Spinal cord (tissue), 10 donors: ENCODE data around the gene MYO1D. TPM values are rescaled to one million over a fixed set of nuclear protein-coding genes. Genes with fewer than 3 reads are reported as not detected.

Source experiments
- DNase-seq, 6 donors: peaks; one replicate each; pipeline versions ENCODE4 v3.0.0 to v3.0.0-alpha.2; 2013 to 2015; ENCODE audit warnings: low spot score in 6 of 6, low read depth in 4 of 6
- H3K27ac ChIP-seq: one replicate; pipeline ENCODE4 v1.5.1; 2013; ENCODE audit warnings: low read depth, low read length, control low read depth
- H3K27me3 ChIP-seq: one replicate; pipeline ENCODE4 v1.6.1; 2013; ENCODE audit warnings: low read length; ENCODE audit not compliant: control insufficient read depth, insufficient read depth
- H3K36me3 ChIP-seq: one replicate; pipeline ENCODE4 v1.6.1; 2013; ENCODE audit warnings: low read length; ENCODE audit not compliant: control insufficient read depth, insufficient read depth
- H3K4me1 ChIP-seq: one replicate; pipeline ENCODE4 v1.6.1; 2013; ENCODE audit warnings: low read length; ENCODE audit not compliant: control insufficient read depth, insufficient read depth
- H3K4me3 ChIP-seq: one replicate; pipeline ENCODE4 v1.5.1; 2013; ENCODE audit warnings: low read depth, low read length, control low read depth
- H3K9me3 ChIP-seq: one replicate; pipeline ENCODE4 v1.6.1; 2013; ENCODE audit warnings: low read length; ENCODE audit not compliant: control insufficient read depth, insufficient read depth
- WGBS: methylation state at CpG from one replicate; pipeline ENCODE4 v1.1.5; 2013; ENCODE audit warnings: missing lambda C conversion rate; ENCODE audit not compliant: insufficient coverage; 5-methylcytosine and 5-hydroxymethylcytosine counted together
- polyA plus RNA-seq, 2 donors: library from polyadenylated mRNA; unstranded; fragments of 120-200 nt; gene quantifications; one replicate each; pipeline ENCODE4 v1.2.1, GENCODE V29; 2013; ENCODE audit not compliant: insufficient read length in 2 of 2
- total RNA-seq, 2 donors: library from RNA; depleted of rRNA in 1 of 2; stranded (reverse); fragments of 120-200 nt in 1 of 2; fragments of >200 nt in 1 of 2; gene quantifications; one replicate each; pipeline versions ENCODE4 v1.2.3 to v1.2.4, GENCODE V29; 2013 to 2014
- donor health status: healthy.

MYO1D gene
- total and polyA plus RNA-seq, 4 donors = 5.0 to 29.1 (median 9.2) TPM

DNA sequence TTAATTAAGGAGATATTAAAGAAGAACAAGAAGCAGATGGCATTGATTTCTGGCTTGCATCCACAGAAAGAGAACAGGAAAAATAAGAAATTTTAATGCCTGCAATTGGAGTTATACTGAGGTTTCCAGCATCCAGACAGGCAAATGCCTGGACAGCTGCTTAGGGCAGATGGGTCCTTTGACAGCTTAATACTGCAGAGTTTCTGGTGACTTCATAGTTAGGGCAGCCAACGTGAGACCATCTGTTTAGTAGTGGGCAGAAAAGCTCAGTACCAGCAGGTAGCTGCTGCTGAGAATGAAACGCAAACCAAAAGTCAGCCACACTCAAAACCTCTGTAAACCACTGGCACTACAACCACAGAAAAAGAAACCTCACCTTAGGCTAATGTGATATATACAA lies 280.3 kb downstream of the MYO1D start:
- no peak overlapping the region for H3K4me3 ChIP-seq
- no peaks in the 10 kb centered on the region for H3K4me1 ChIP-seq
- H3K36me3 ChIP-seq = no peaks in the 10 kb centered on the region
- H3K27ac ChIP-seq = no peak overlapping the region
- no peaks in the 10 kb centered on the region for H3K27me3 ChIP-seq
- peak in 2 of 6 donors; percentile 71 to 86 for DNase-seq
- no peaks in the 10 kb centered on the region for H3K9me3 ChIP-seq
- WGBS = no CpG with 5 or more reads among the region's 2 CpGs

DNA sequence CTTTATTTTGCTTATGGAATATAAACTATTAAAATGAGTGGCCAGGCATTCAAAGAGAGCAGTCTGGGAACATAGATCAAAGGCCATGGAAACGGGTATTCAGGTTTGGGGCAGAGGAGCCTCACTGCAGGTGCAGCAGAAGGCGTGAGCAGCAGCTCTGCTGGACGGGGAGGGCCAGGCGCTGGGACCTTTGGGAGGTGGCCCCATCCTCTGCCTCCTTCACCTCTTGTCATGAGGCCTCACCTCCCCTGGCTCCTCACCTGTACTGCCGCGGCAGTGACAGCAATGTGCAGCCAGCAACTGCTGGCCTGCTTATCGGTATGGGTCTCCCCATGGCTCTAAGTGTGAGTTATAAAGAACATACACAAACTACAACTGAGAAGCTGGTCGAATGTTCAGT lies 280.7 kb downstream of the MYO1D start:
- Histone ChIP-seq H3K27me3 (no peaks in the 10 kb centered on the region), H3K9me3 (no peaks in the 10 kb centered on the region), H3K27ac (no peak overlapping the region), H3K36me3 (no peaks in the 10 kb centered on the region), H3K4me1 (no peaks in the 10 kb centered on the region), H3K4me3 (no peak overlapping the region)
- WGBS = 79% methylated on average over 4 of the region's 8 CpGs
- DNase-seq = no peak

DNA sequence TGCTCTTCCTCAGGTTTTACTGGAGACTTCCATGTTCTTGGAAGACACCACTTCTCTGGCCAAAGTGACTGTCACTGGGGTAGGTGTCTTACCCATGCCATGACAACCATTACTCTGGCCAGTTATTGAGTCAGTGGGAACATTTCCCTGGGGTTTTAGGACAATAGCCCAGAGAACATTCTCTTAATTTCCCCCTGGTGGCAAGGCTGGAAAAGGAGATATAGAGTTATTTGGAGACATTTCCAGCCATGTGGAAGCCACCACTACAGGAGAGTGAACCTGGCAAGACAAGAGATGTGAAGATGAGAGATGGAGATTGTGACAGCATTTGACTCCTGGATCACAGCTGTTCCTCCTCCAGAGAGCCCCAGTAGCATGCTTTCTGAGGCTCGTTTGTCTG lies 283.9 kb downstream of the MYO1D start:
- WGBS = 17% methylated on average over 1 of the region's 1 CpG
- H3K27me3 ChIP-seq = no peaks in the 10 kb centered on the region

DNA sequence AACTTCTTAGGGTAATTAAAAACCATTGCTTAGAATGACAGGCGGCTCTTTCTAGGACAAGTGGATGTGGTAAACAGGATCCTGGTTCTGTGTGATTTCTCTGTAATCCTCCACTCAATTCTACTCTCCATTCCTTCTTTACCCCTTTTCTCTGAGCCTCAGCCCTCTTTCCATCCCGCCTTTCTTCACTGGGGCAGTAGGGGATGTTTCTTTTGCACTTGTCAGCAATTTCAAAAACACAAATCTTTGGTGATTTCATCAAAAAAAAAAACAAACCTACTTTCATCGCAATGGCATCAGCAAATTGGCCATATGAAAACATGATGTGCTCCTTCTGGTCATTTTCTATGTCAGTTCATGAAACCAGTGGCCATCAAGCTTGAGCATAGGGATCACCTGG lies 285.5 kb downstream of the MYO1D start:
- WGBS = no CpG with 5 or more reads among the region's 3 CpGs

More for the DNA sequence above, 283.9 kb downstream of the MYO1D start:
- Histone ChIP-seq H3K27ac (no peak overlapping the region), H3K4me1 (no peaks in the 10 kb centered on the region), H3K9me3 (no peaks in the 10 kb centered on the region), H3K36me3 (no peaks in the 10 kb centered on the region), H3K4me3 (no peak overlapping the region)
- no peak for DNase-seq

DNA sequence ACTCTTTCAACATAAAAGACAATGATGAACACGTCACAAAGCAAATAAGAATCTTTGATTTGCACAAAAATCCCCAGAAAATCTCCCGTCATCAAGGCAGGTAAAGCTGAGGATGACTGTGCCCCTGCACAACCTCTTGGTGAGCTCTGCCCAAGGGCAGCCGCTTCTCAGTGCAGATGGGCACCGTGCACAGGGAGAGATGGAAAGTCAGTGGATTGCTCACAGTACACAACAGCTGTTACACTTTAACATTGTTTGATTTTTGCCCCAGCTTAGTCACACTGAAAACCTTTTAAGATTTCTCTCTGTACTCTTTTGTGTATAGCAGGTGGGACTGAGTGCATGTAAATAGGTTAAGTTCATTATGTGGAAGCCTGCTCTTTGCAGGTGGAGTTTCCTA lies 285.9 kb downstream of the MYO1D start:
- no peaks in the 10 kb centered on the region for H3K9me3 ChIP-seq
- H3K4me3 ChIP-seq = no peak overlapping the region
- H3K36me3 ChIP-seq = no peaks in the 10 kb centered on the region
- WGBS = 88% methylated on average over 2 of the region's 4 CpGs
- DNase-seq = no peak
- no peaks in the 10 kb centered on the region for H3K27me3 ChIP-seq
- no peaks in the 10 kb centered on the region for H3K4me1 ChIP-seq
- no peak overlapping the region for H3K27ac ChIP-seq

More for the DNA sequence above, 285.5 kb downstream of the MYO1D start:
- no peak overlapping the region for H3K27ac ChIP-seq
- DNase-seq = no peak
- no peaks in the 10 kb centered on the region for H3K4me1 ChIP-seq
- H3K36me3 ChIP-seq = no peaks in the 10 kb centered on the region
- no peaks in the 10 kb centered on the region for H3K27me3 ChIP-seq
- no peaks in the 10 kb centered on the region for H3K9me3 ChIP-seq
- no peak overlapping the region for H3K4me3 ChIP-seq

DNA sequence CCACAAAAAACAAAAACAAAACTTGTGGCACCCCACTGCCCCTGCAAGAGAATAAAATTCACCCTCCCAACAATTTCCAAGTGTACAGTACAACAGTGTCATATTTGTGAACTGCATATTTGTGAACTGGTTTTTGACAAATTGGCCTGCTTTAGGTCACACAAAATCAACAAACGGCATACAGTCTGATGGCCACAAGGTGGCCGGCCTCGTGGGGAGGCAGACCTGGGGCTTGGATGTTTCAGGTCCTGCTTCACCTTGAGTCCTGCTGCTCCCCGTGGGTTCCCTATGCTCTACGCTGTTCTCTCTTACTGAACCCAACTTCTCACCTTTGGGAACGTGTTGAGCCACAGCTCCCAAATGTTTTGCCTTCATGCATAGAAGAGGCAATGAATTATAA lies 287.9 kb downstream of the MYO1D start:
- Histone ChIP-seq H3K4me1 (no peaks in the 10 kb centered on the region), H3K4me3 (no peak overlapping the region), H3K9me3 (no peaks in the 10 kb centered on the region), H3K36me3 (no peaks in the 10 kb centered on the region), H3K27me3 (no peaks in the 10 kb centered on the region), H3K27ac (no peak overlapping the region)
- DNase-seq = no peak
- 73% methylated on average over 4 of the region's 6 CpGs for WGBS

DNA sequence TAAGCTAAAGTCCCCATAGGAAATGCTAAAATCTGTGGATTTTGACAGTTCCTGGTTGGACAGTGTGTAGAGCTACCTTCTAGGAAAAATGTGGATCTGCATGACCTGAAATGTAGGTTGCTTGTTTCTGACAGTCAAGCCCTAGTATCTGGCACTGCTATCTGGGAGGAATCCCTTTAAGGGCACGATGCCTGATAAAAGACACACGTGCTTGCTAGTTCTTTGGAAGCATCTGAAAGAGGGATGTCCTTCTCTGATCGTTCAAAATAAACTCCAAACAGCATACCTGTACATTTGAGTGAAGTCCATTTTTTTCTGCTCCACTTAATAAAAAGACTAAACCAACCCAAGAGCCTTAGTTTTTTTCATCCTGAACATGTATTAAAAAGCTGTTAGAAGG lies 288.8 kb downstream of the MYO1D start:
- WGBS = no CpG with 5 or more reads among the region's 3 CpGs
- Histone ChIP-seq H3K4me3 (no peak overlapping the region), H3K27me3 (no peaks in the 10 kb centered on the region), H3K4me1 (no peaks in the 10 kb centered on the region), H3K27ac (no peak overlapping the region), H3K9me3 (peaks cover 6% of the 10 kb centered on the region), H3K36me3 (no peaks in the 10 kb centered on the region)
- DNase-seq = peak in 1 of 6 donors; percentile 21

DNA sequence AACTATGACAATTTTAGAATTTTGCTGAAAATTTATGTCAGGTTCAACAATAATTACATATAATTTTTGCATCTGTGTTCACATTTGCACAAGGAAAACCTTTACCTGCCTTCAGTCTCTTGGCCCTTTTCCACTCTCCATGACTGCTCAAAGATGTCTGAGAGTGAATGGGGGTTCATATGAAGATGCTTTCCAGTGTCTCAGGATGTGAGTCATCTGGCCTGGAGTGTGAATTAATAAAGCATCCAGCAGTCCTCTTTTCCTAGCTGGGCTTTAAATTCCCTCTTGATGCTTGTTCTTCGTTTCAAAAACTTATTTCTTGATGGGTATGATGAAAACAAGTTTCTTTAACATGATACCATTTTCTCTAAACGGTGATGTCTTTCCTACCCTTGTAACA lies 290.3 kb downstream of the MYO1D start:
- Histone ChIP-seq H3K36me3 (no peaks in the 10 kb centered on the region), H3K9me3 (peaks cover 9% of the 10 kb centered on the region), H3K27ac (no peak overlapping the region), H3K4me1 (no peaks in the 10 kb centered on the region), H3K4me3 (no peak overlapping the region), H3K27me3 (no peaks in the 10 kb centered on the region)
- DNase-seq = no peak
- no CpG with 5 or more reads among the region's 2 CpGs for WGBS

DNA sequence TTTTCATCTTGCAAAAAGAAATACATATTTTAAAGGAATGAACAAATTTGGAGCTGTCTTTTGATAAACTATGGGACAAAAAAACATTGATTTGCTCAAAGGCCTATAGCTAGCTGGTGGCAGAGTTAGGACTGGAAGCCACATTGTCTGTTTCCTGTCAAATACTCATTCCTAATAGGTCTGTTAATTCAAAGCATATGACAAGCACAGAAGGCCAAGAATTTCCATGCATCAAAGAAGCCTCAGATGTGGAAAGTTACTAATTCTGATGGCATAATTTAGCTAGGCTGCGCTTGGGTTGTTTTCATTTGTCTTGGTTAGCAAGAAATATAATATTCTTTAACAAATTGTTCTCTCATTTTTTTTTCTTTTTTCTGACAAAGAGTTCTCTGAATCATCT lies 292.1 kb downstream of the MYO1D start:
- H3K36me3 ChIP-seq = no peaks in the 10 kb centered on the region
- H3K27ac ChIP-seq = no peak overlapping the region
- H3K4me1 ChIP-seq = no peaks in the 10 kb centered on the region
- H3K27me3 ChIP-seq = no peaks in the 10 kb centered on the region
- no peak overlapping the region for H3K4me3 ChIP-seq
- H3K9me3 ChIP-seq = peaks cover 9% of the 10 kb centered on the region
- no CpG with 5 or more reads among the region's 1 CpG for WGBS
- DNase-seq = no peak

DNA sequence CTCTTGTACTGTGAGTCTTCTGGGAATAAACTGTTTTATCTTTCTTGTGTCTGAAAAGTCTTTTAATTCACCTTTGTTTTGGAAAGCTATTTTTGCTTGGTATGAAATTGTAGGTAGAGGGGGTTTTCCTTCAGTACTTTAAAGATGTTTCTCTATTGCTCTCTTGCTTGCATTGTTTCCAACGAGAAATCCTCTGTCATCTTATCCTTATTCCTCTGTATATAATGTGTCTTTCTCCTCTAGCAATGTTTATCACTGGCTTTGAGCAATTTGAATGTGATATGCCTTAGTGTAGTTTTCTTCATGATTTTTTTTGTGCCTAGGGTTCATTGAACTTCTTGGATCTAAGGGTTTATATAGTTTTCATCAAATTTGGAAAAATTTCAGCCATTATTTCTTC lies 293.9 kb downstream of the MYO1D start:
- Histone ChIP-seq H3K4me1 (no peaks in the 10 kb centered on the region), H3K9me3 (peaks cover 9% of the 10 kb centered on the region), H3K27ac (no peak overlapping the region), H3K27me3 (no peaks in the 10 kb centered on the region), H3K4me3 (no peak overlapping the region), H3K36me3 (no peaks in the 10 kb centered on the region)
- WGBS = no CpG with 5 or more reads among the region's 1 CpG
- no peak for DNase-seq
